ENCODE results near the gene KCNQ1.

The KCNQ1 gene

GRCh38 chr11:2837096-2837601, 392.3 kb downstream of the KCNQ1 start:
- DNase-seq (ENCODE audit: low read depth) = no peak

DNA sequence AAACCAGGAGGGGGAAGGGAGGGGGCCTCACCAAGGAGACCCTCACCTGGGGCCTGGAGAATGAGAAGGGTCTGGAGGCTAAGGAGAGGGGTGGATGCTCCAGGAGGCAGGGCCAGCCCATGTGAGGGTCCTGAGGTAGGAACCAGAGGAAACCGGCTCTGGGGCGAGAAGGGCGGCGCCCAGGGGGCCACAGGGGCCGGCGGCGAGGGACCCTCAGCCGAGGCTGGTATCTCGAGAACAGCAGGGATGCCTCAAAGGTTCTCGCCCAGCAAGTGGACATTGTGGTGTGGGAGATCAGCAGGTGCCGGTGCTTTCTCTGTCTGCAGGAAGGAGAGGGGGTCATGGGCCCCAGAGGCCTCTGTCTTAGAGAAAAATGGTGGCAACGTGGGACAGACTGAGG, 392.8 kb downstream of the KCNQ1 start:
- no peak for DNase-seq (ENCODE audit: low read depth)

- no peak for DNase-seq (ENCODE audit: low read depth)
These were observed 393.3 kb downstream of the KCNQ1 start for GRCh38 chr11:2838091-2838490.

DNA sequence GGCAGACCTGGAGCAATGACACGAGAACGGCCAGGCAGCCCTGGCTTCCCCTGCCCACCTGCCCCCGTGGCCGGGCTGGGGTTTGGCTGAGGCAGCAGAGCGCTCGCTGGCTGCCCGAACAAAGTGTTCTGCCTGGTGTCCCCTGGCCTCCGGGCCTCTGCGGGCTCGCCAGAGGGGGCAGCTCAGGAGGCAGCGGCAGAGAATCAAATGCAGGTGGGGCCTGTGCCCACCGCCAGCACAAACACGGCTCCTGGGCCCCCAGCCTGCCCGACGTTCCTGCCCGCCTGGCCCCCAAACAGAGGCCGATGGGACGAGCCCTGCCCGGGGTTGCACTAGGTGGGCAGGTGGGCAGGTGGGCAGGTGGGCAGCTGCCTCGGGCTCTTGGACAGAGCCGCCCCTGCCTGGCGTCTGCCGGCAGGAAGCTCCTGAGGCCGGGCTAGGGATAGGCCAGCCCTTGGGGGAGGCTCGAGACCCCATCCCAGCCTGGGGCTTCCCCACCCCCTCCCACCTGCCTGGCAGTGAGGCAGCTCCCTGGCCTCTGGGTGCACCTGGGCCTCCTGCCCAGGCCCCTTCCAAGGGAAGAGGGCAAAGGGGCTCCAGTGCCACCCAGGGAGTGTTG, 394.0 kb downstream of the KCNQ1 start:
- DNase-seq (ENCODE audit: low read depth) = no peak

DNA sequence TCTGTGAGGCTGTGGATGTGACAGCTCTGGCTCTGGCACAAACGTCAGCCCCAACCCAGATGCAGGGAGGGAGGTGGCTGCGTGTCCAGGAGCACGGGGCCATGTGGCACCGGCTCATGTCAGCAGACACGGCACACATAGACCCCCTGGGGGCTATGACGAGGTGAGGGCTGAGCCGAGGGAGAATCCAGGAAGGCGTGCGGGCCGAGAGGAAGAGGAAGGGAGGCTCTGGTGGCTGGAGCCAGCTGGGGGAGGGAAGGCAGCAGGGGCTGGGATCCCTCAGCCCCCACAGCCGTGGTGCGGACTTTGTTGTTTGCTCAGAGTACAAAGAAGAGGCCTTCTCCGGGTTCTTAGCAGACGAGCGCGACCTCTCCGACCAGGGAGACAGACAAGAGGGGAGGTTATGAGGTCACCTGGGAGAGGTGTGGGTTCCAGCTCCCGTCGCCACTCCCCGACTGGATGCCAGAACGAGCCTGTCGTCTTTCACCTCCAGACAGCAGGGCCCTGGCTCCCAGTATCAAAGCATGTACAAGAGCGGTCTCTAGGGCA, 394.7 kb downstream of the KCNQ1 start:
- DNase-seq (ENCODE audit: low read depth) = no peak

- DNase-seq (ENCODE audit: low read depth) = no peak
These were observed 396.8 kb downstream of the KCNQ1 start for GRCh38 chr11:2841411-2842190.

- no peak for DNase-seq (ENCODE audit: low read depth)
These were observed 398.1 kb downstream of the KCNQ1 start for GRCh38 chr11:2842876-2843275.

DNA sequence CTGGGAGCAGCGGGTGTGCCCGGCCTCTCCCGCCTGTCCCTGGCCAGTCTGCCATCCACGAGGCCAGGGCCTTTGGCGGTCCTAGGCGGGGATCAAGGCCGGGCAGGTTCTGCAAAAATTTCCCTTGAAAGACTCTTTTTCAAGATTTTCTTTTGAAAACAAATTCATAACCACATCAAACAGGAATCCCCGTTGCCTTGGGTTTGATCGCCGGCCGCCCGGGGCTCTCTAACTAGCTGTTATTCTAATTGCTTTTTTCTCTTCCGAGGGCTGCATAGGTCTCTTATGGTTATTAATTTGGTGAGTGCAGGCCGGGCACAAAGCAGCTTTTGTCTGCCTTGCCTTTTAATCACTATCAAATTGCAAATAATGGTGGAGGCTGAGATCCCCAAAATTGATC, 398.7 kb downstream of the KCNQ1 start:
- DNase-seq (ENCODE audit: low read depth) = no peak

DNA sequence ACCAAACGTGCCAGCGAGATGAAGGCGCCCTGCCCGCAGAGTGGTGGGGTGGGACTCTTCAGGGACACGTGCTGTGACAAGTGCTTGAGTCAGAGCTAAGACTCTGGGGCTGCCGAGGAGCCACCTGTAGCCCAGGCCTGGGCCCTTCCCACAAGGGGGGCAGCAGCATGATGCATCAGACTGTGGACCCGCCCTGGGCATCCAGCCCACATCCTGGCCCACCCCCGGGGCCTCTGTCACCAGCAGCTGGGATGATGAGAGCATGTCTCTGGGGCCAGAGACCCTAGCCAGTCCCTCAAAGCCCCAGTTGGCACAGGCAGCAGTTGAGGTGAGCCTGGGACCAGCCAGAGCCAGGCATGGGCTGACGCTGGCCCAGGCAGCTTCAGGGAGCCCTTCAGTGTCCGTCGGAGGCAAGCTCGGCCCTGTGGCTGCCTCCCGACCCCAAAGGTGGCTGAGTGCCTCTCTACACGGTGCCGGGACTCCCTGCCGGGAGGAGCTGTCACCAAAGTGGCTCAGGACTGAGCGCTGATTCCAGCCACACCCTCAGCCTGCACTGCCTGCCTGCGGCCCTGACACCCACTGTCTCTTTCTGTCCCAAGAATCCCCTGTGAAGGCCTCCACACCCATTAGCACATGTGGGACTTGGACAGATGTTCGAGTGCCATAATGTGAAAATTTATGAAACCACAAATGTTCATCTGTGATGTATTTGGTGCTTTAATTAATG, 399.5 kb downstream of the KCNQ1 start:
- DNase-seq (ENCODE audit: low read depth) = no peak

DNA sequence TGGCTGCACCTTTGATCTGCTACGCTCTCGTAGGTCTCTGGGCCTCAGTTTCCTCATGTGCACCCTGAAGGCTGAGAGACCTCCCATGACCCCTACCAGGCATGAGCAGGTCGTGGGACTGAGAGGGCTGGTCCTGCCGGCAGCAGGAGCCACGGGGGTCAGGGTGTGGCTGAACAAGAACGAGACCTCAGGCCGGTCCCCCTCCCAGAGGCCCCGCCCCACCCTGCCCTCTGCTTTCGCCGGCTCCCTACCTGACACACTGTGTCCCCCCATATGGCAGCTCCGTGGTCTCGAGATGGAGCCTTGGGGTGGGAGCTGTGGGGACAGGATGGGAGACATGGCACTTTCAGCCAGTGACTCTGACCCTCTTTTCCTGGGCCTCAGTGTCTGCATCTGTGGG, 400.2 kb downstream of the KCNQ1 start:
- DNase-seq (ENCODE audit: low read depth) = no peak

- no peak for DNase-seq (ENCODE audit: low read depth)
These were observed 401.2 kb downstream of the KCNQ1 start for GRCh38 chr11:2846056-2846455.

- DNase-seq (ENCODE audit: low read depth) = no peak
These were observed 401.7 kb downstream of the KCNQ1 start for GRCh38 chr11:2846470-2846869.

DNA sequence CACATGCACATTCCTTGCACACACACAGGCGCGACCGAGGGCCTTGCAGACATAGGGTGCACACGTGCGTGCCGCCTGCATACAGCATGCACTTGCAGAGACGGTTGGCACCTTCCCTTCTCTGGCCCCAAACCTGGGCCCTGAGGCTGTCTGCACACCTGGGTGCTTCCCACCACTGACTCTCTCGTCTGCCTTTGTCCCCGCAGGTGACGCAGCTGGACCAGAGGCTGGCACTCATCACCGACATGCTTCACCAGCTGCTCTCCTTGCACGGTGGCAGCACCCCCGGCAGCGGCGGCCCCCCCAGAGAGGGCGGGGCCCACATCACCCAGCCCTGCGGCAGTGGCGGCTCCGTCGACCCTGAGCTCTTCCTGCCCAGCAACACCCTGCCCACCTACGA, 402.8 kb downstream of the KCNQ1 start:
- DNase-seq (ENCODE audit: low read depth) = no peak

GRCh38 chr11:2848497-2848896, 403.7 kb downstream of the KCNQ1 start:
- no peak for DNase-seq (ENCODE audit: low read depth)

DNA sequence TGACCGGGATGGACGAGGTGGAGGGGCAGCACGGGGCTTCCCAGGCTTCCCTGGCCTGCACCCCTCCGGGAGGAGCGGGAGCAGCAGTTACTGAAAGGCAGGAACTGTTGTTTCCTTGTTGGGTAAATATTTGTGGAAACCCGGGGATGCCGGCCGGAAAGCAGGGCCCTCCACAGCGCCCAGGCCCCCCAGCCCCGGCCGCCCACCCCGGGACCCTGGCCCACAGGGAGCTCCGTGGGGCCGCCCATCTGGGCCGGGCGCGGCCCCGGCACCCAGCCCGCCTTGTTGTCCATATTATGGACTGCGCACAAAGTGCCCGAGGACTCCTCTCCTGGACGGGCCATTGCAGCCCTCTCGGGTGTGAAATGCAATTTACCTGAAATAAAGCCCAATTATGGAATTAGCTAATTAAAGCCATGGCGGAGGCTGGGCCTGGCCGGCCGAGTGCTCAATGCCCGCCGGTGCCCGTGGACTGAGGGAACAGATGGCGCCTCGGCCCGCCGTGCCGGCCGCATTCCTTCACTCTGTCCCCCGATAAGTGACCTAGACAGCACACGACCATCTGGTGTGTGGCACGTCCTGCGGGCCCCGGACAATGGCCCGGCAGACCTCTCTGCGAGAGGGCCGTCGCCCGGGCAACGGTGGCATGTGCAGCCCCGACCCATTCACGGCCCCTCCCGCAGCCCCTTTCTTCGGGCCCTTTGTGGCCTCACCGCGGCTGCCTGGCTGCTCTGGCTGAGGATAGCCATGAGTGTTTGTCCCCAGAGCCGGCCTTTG, 405.4 kb downstream of the KCNQ1 start:
- DNase-seq (ENCODE audit: low read depth) = no peak

GRCh38 chr11:2853401-2853800, 408.6 kb downstream of the KCNQ1 start:
- no peak for DNase-seq (ENCODE audit: low read depth)

- no peak for DNase-seq (ENCODE audit: low read depth)
These were observed 409.3 kb downstream of the KCNQ1 start for GRCh38 chr11:2853997-2854560.

GRCh38 chr11:2855162-2855561, 410.4 kb downstream of the KCNQ1 start:
- no peak for DNase-seq (ENCODE audit: low read depth)

GRCh38 chr11:2857276-2857675, 412.5 kb downstream of the KCNQ1 start:
- DNase-seq (ENCODE audit: low read depth) = no peak

DNA sequence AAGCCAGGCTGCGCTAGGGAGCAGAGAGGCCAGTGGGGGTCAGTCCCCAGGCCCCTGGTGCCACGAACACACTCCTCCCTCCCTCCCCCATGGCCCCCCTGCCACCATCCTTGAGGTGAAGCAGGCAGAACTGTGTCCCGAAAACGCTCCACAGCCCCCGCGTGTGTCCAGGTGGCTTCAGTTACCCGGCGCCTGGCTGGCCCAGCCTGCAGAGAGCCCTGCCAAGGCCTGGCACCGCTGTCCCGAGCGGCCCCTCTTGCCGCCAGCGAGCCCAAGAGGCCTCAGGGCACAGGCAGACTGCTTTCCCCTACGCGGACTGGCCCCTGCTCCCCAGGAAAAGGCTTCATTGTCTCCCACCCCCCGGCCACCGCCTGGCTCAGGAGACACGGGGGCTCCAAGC, 413.1 kb downstream of the KCNQ1 start:
- DNase-seq (ENCODE audit: low read depth) = no peak

DNA sequence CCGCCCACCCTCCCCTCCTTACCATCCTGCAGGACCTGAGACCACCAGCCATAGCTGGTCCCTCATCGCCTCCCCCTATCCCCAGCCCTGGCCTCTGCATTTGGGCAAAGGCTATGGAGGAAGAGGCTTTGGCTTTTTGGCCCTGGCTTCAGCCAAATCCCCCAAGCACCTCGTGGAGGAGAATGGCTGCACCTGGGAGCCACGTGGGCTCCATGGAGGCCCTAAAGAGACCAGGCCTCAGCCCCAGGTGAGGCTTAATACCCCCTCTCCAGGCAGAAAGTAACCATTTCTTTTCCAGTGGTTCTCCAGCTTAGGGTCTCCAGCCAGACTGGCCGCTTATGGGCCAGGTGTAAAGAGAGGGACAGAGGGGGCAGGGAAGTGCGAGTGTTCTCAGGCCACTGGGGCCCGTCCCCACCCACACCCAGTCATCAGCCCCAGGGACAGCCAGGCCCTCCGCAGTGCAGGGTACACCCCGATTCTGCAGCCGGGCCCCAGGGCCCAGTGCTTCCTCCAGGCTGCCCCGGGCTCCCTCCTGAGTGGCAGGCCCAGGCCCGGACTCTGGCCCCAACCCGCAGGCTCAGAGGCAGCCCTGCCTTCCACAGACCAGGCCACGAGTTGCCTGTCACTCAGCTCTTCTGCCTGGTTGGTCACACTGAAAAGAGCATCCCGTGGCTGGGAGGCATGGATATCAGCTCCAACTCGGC, 414.3 kb downstream of the KCNQ1 start:
- no peak for DNase-seq (ENCODE audit: low read depth)

All from activated T-helper 1 cell treated with Interleukin-2 at 50 U/mL for 16 hours (primary cell).